ENCODE data around the gene SMC1B. TPM values are rescaled to one million over a fixed set of nuclear protein-coding genes. Genes with fewer than 3 reads are reported as not detected.
"Not testable (repeated sequence)": the region's sequence is repeated elsewhere in the genome, so short reads cannot be mapped to it uniquely, and the experiment has no call there.

Gene SMC1B
- total RNA-seq, 1 donor from 2014 or later: not detected

DNA sequence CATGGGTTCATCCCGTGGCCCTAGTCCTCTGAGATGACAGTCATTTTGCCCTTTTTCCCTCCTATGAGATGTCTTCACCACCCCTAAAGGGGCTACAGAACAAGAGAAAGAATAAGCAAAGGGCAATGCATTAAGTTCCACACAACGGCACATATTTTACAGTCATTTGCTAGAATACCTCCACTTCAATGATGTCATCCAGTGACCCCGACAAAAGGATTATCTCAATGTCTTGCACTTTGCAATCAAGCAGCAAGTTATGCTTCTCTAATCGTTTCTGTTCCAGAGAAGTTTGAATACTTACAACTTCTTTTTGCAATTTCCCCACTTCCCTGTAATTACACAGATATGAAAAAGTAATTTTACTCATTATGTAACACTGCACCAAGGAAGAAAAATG, 53.8 kb downstream of the SMC1B start:
- no peak for DNase-seq (ENCODE audit: low spot score)
- TF ChIP-seq, protein P1, sequence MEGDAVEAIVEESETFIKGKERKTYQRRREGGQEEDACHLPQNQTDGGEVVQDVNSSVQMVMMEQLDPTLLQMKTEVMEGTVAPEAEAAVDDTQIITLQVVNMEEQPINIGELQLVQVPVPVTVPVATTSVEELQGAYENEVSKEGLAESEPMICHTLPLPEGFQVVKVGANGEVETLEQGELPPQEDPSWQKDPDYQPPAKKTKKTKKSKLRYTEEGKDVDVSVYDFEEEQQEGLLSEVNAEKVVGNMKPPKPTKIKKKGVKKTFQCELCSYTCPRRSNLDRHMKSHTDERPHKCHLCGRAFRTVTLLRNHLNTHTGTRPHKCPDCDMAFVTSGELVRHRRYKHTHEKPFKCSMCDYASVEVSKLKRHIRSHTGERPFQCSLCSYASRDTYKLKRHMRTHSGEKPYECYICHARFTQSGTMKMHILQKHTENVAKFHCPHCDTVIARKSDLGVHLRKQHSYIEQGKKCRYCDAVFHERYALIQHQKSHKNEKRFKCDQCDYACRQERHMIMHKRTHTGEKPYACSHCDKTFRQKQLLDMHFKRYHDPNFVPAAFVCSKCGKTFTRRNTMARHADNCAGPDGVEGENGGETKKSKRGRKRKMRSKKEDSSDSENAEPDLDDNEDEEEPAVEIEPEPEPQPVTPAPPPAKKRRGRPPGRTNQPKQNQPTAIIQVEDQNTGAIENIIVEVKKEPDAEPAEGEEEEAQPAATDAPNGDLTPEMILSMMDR (IDR thresholded peaks at IDR 0.05; ENCODE audit: unreplicated experiment): no peak
- Mint-ChIP-seq H3K36me3 (ENCODE audit: low read depth, unreplicated experiment) (no peaks in the 10 kb centered on the region), H3K4me1 (ENCODE audit: unreplicated experiment) (no peaks in the 10 kb centered on the region), H3K27ac (ENCODE audit: unreplicated experiment) (no peak overlapping the region), H3K9me3 (ENCODE audit: unreplicated experiment) (no peaks in the 10 kb centered on the region), H3K4me3 (ENCODE audit: unreplicated experiment) (no peak overlapping the region), H3K27me3 (ENCODE audit: unreplicated experiment) (no peaks in the 10 kb centered on the region)

DNA sequence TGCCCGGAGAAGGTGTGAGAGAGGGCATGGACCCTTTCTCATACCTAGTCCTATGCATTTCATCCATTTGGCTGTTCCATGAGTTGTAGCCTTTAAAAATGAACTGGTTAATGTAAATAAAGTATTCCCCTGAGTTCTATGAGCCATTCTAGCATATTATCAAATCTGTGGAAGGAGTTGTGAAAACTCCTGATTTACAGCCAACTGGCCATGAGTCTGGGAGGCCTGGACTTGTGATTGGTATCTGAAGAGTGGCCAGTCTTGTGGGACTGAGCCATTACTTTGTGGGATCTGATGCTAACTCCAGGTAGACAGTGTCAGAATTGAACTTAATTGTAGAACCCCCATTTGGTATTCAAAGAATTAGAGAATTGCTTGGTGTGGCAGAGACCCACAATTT, 55.3 kb downstream of the SMC1B start:
- DNase-seq (ENCODE audit: low spot score): no peak
- no peak overlapping the region for H3K27ac Mint-ChIP-seq (ENCODE audit: unreplicated experiment)
- H3K4me1 Mint-ChIP-seq (ENCODE audit: unreplicated experiment): no peaks in the 10 kb centered on the region
- no peaks in the 10 kb centered on the region for H3K9me3 Mint-ChIP-seq (ENCODE audit: unreplicated experiment)
- H3K27me3 Mint-ChIP-seq (ENCODE audit: unreplicated experiment): no peaks in the 10 kb centered on the region
- no peaks in the 10 kb centered on the region for H3K36me3 Mint-ChIP-seq (ENCODE audit: low read depth, unreplicated experiment)
- TF ChIP-seq, protein P1 (IDR thresholded peaks at IDR 0.05; ENCODE audit: unreplicated experiment): no peak
- no peak overlapping the region for H3K4me3 Mint-ChIP-seq (ENCODE audit: unreplicated experiment)

DNA sequence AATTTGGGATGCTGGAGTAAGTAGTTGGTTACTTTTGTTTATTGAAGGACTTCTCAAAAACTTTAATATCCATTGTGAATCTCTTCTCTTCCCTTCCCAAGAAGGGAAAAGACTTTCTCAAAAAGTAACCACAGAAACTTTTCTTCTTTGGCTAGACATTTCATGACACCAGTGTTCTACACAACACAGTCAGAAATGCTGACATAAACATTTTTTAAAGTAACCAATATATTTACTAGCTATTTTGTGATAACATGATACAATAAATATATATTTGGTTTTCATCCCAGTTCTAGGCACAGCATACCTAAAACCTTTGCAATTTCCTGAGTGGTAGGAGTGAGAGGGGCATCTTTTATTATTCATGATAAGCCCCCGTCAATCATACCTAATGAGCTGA, 55.9 kb downstream of the SMC1B start:
- H3K9me3 Mint-ChIP-seq (ENCODE audit: unreplicated experiment): no peaks in the 10 kb centered on the region
- H3K4me1 Mint-ChIP-seq (ENCODE audit: unreplicated experiment): no peaks in the 10 kb centered on the region
- no peaks in the 10 kb centered on the region for H3K36me3 Mint-ChIP-seq (ENCODE audit: low read depth, unreplicated experiment)
- H3K27ac Mint-ChIP-seq (ENCODE audit: unreplicated experiment): no peak overlapping the region
- DNase-seq (ENCODE audit: low spot score): no peak
- TF ChIP-seq, protein P1 (IDR thresholded peaks at IDR 0.05; ENCODE audit: unreplicated experiment): no peak
- H3K4me3 Mint-ChIP-seq (ENCODE audit: unreplicated experiment): no peak overlapping the region
- H3K27me3 Mint-ChIP-seq (ENCODE audit: unreplicated experiment): no peaks in the 10 kb centered on the region

DNA sequence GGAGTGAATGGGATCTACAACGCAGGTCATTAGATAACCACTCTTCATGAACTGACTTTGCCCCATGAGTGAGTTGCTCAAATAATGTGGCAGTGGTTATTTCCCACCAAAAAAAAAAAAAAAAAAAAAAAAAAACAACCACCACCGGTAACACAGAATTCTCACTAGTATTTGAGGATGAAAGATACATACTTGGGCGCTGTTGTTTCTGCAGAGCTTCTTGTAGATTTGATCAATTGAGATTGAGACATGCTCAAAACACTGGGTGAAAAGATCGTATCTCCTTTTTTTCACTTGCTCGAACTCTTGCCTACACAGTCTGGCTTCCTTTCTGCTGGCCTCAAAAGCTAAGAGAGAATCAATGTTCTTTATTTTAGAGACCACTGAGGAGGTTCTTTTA, 59.6 kb downstream of the SMC1B start:
- H3K27me3 Mint-ChIP-seq (ENCODE audit: unreplicated experiment): peaks cover 2% of the 10 kb centered on the region
- no peak for DNase-seq (ENCODE audit: low spot score)
- H3K4me1 Mint-ChIP-seq (ENCODE audit: unreplicated experiment): no peaks in the 10 kb centered on the region
- no peak overlapping the region for H3K27ac Mint-ChIP-seq (ENCODE audit: unreplicated experiment)
- no peak overlapping the region for H3K4me3 Mint-ChIP-seq (ENCODE audit: unreplicated experiment)
- no peaks in the 10 kb centered on the region for H3K9me3 Mint-ChIP-seq (ENCODE audit: unreplicated experiment)
- no peaks in the 10 kb centered on the region for H3K36me3 Mint-ChIP-seq (ENCODE audit: low read depth, unreplicated experiment)
- TF ChIP-seq, protein P1 (IDR thresholded peaks at IDR 0.05; ENCODE audit: unreplicated experiment): no peak

DNA sequence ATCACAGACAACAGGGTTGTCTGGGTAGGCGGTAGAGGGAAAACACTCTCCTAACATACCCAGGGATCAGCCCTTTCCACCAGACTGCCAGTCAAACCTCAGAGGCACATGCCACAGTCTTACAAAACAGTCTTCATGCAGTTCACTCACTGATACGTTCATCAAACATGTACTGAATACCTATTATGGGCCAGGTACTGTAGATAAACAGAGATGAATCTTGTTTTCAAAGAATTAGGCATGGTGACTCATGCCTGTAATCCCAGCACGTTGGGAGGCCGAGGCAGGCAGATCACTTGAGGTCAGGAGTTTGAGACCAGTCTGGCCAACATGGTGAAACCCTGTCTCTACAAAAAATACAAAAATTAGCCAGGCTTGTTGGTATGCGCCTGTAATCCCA, 60.6 kb downstream of the SMC1B start:
- not testable (repeated sequence) for H3K4me3 Mint-ChIP-seq (ENCODE audit: unreplicated experiment); H3K27me3 Mint-ChIP-seq (ENCODE audit: unreplicated experiment); H3K4me1 Mint-ChIP-seq (ENCODE audit: unreplicated experiment); DNase-seq (ENCODE audit: low spot score); H3K36me3 Mint-ChIP-seq (ENCODE audit: low read depth, unreplicated experiment); H3K27ac Mint-ChIP-seq (ENCODE audit: unreplicated experiment); H3K9me3 Mint-ChIP-seq (ENCODE audit: unreplicated experiment)

DNA sequence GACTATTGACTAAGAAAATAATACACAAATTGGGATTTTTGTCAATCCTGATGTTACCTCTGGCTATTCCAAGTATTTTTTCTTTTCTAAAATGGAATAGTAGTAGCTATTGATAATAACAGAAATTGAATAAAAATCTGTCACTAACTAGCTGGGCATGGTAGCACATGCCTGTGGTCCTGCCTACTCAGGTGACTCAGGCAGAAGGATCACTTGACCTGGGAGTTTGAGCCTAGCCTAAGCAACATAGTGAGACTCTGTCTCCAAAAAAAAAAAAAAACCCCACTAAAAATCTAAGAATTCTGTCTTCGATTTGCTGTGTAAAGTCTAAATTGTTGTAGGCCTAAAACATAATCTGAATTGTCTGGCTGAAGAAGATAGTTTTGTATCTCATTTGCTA, 61.4 kb downstream of the SMC1B start:
- no peak for DNase-seq (ENCODE audit: low spot score)

More for the DNA sequence above, 61.4 kb downstream of the SMC1B start:
- no peak overlapping the region for H3K4me3 Mint-ChIP-seq (ENCODE audit: unreplicated experiment)
- TF ChIP-seq, protein P1 (IDR thresholded peaks at IDR 0.05; ENCODE audit: unreplicated experiment): no peak
- H3K4me1 Mint-ChIP-seq (ENCODE audit: unreplicated experiment): peaks cover 8% of the 10 kb centered on the region
- no peaks in the 10 kb centered on the region for H3K9me3 Mint-ChIP-seq (ENCODE audit: unreplicated experiment)
- H3K27me3 Mint-ChIP-seq (ENCODE audit: unreplicated experiment): peaks cover 2% of the 10 kb centered on the region
- H3K27ac Mint-ChIP-seq (ENCODE audit: unreplicated experiment): no peak overlapping the region
- H3K36me3 Mint-ChIP-seq (ENCODE audit: low read depth, unreplicated experiment): no peaks in the 10 kb centered on the region

Data from endothelial cell (in vitro differentiated cells).